HG03066 (cell line): Measurements from ENCODE around the gene EXOC6B.

Experiments used
- ATAC-seq: cut with Tn5 transposase; IDR thresholded peaks from one replicate; pipeline ENCODE4 v1.9.1; 2021; ENCODE audit warnings: low read depth; ENCODE audit not compliant: unreplicated experiment

EXOC6B gene

DNA sequence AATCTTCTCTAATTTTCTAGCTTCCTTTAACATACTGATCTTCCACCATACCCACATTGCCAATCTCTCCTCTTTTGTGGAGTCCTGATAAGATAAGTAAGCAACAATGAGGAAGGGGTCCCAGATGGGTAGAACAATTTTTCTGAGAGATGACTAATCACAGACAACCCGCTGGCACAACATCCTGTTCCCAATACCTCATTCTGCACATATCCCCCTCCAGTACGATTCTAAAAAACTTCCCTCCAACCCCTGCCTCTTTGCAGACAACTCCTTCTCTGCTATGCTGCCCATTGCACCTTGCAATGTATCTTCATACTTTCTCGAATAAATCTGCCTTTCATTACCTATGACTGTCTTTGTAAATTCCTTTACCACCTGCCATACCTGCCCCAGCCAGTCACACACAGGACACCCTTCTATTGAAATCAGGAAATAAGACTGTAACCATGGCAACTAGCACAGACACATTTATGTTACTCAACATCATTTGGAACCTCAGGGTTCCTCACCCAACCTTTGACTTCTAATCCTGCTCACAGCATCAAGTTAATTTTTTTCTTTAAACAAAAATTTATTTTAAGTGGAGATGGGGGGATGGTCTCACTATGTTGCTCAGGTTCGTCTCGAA is 7.4 kb upstream of the EXOC6B start:
- ATAC-seq = no peak

DNA sequence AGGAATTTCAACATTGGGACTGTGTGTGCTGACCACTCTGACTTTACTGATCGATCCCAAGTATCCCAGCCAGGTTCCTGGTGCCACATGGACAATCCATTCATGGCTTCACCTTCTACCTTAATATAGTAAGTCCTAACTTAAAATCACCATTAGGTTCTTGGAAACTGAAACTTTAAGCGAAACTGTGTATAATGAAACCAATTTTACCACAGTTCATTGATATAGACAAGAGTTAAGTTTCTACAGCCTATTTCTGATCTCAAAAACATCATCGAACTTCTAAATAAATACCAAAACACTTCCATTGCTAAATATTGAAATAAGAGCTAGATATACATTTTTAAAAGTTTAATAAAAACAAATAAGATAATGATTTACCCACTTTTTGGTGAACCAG is 4.4 kb upstream of the EXOC6B start:
- no peak for ATAC-seq

DNA sequence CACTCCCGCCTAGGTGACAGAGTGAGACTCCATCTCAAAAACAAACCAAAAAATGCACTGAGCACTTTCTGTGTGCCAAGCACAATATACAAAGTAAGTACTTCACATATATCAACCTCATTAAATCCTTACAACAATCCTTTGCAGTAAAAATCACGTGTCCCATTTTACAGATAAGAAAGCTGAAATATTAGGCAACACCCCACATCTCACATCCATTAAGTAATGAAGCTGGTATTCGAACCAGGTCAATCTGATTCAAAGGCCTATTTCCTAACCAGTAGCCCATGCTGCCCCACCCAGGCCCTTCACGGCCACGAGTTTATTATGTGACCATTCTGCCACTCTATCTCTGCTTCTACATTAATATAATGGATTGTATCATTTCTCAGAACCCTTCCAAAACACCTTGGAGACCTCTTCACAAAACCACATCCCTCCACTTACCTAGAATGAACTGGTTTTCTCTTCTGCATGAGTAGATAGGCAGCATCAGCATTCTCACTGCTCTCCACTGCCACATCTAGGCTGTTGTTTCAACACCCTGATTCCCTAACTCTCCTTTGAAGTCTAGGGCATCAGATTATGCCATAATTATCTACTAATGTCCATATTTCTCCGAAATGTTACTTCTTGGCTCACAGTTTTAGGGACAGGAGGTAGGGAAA is 3.1 kb upstream of the EXOC6B start:
- ATAC-seq = no peak

DNA sequence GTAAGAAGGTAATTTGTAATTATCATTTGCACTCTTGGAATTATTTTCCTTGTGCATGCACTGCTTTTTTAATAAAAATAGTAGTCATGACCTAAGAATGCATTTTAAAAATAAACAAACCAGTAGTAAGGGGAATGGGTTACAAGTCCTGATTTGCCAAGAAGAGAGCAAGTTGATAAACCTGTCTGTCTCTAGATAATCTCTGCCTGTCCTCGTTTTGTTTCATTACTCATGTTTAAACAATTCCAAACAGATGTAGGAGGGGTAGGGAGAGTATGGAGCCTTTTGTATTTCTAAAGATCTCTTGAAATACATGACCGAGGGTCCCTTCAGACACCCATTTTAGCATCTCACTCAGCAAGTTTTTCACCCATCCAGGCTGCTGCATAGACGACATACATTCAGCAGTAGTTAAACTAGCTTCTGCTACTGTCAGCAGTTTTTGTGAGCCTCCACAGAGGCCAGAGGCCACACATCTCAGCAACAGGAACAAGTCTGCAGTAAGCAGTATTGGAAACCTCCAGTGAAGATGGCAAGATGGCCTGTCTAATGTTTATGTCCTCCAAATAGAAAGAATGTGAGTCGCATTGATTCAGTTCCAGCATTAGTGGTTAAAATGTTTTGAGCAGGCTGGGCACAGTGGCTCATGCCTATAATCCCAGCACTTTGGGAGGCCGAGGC is 2.3 kb upstream of the EXOC6B start:
- ATAC-seq = no peak

DNA sequence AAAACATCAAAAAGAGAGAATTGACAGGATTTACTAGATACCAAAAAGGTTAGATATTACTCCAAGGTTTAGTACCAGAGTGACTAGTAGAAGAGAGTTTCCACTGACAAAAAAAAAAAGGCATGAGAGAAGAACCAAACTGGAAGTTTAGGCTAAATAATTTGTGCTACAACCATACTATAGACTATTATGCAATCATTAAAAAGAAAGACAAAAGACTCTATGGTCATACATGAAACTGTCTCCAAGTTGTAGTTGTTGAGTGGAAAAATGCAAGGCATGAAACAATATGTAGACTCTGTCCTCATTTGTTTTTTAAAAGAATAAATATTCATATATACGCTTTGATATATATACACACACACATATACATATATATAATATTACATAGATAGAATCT is 1.7 kb upstream of the EXOC6B start:
- ATAC-seq = no peak

DNA sequence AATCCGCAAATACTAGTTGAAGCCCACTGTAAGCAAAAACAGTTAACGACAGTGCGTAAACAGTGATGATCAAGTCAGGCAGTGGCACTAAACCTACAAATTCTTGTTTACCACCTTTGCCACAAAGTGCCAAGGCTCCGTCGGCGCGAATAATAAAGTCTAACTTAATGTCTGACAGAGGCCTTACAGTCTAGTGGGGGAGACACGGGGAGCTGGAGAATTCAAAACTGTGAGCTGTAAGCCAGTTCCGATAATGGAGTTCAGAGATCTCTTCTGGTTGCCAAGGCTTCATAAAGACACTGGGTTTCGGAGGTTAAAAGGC is 284 bp upstream of the EXOC6B start:
- no peak for ATAC-seq

GRCh38 chr2:72824224-72824842 is 1.5 kb downstream of the EXOC6B start:
- ATAC-seq = no peak

- no peak for ATAC-seq
Observed at GRCh38 chr2:72822794-72823193, 3.0 kb downstream of the EXOC6B start.

GRCh38 chr2:72821983-72822382 is 3.9 kb downstream of the EXOC6B start:
- ATAC-seq = no peak

DNA sequence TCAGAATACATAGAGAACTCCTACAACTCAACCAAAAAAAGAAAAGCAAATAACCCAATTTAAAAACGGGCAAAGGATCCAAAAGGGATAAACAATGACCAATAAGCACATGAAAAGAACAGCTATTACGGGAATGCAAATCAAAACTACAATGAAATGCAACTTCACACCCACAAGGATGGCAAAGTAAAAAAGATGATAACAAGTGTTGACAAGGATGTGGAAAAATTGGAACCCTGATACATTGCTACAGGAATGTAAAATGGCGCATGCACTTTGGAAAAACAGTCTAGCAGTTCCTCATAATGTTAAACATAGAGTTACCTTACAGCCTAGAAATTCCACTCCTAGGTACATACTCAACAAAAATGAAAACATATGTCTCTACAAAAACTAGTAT is 4.7 kb downstream of the EXOC6B start:
- ATAC-seq = no peak

GRCh38 chr2:72819501-72819900 is 6.3 kb downstream of the EXOC6B start:
- no peak for ATAC-seq

GRCh38 chr2:72815655-72816278 is 10.1 kb downstream of the EXOC6B start:
- no peak for ATAC-seq

DNA sequence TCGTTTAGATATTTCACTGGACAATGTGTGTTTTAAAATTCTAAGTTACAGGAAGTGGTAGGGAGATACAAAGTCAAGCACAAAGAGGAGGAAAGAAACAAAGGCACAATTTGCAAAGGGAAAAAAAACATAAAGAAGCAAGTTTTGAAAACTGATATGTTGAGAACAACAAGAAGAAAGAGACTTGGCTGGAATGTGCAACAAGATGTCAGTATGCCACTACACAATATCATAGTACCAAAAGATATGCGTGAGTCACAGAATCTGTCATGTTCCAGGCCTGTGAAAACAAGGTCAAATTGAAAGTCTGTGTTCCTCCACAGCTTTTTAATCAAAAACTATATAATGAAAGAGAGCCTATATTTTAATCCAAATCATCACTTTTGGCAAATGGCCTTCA is 12.0 kb downstream of the EXOC6B start:
- ATAC-seq = no peak

- no peak for ATAC-seq
Observed at GRCh38 chr2:72810165-72810564, 15.7 kb downstream of the EXOC6B start.

- no peak for ATAC-seq
Observed at GRCh38 chr2:72809095-72809494, 16.7 kb downstream of the EXOC6B start.

DNA sequence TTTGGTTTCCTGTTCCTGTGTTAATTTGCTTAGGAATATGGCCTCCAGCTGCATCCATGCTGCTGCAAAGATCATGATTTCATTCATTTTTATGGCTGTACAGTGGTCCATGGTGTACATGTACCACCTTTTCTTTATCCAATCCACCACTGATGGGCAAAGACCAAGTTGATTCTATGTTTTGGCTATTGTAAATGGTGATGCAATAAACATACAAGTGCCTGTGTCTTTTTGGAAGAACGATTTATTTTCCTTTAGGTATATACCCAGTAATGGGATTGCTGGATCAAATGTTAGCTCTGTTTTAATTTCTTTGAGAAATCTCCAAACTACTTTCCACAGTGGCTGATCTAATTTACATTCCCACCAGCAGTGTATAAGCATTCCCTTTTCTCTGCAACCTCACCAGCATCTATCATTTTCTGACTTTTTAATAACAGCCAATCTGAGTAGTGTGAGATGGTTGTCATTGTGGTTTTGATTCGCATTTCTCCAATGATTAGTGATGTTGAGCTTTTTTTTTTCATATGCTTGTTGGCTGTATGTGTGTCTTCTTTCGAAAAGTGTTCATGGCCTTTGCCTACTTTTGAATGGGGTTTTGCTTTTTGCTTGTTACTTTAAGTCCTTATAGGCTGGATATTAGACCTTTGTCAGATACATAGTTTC is 19.4 kb downstream of the EXOC6B start:
- ATAC-seq = no peak

DNA sequence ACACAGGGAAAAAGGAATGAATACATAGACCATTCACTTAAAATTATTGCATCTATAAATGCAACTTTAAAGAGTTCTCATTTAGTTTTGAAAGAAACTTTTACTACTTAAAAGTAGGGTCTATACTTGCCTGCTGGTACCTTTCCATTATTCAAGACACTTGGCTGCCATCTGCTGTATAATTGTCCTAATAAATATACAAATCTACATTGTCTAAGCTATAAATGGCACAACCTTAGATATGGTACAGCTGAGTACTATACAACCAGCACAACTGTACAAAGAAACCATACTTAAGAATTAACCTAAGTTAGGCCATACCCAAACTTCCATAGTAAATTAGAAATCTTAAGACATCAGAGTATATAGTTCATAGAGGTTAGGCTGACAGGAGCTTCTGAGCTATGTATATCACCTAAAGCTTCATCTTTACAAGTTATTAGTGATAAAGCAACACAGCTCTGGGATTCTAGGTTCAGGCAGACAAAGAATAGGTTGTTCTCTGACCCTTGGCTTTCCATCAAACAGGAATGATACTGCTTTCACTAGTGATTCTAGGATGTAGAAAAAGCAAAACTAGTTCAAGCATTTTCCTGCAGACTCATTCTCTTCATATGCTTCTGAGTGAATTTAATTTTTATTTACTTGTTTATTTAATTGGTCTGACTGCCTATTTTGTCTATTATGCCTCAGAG is 22.1 kb downstream of the EXOC6B start:
- no peak for ATAC-seq

GRCh38 chr2:72803151-72803550 is 22.7 kb downstream of the EXOC6B start:
- no peak for ATAC-seq

DNA sequence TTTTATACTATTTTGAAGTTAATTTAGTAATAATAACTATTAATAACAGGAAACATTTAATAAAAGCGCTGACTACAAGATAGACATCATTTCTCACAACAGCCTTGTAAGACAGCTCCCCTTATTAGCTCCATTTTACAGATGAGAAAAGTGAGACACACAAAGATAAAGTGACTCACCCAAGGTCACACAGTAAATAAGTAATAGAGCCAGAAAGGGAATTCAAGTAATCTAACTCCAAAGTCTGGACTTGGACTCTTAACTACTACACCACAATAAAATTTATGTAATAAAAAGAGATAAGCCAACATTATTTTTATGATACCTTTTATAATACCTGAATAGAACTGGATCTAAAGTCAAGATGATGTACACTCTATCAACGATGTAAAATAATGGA is 25.3 kb downstream of the EXOC6B start:
- no peak for ATAC-seq

GRCh38 chr2:72797740-72798139 is 28.1 kb downstream of the EXOC6B start:
- no peak for ATAC-seq
